Osteocyte (in vitro differentiated cells): Measurements from ENCODE around the gene WDR49. TPM values are rescaled to one million over a fixed set of nuclear protein-coding genes. Genes with fewer than 3 reads are reported as not detected.
A peak's percentile ranks its signal among the peaks of the same experiment; 100 is the strongest.

Experiments
- DNase-seq: peaks from one replicate; pipeline ENCODE4 v3.0.0; 2021; ENCODE audit warnings: mixed read lengths; ENCODE audit not compliant: unreplicated experiment; ENCODE audit errors: extremely low spot score
- H3K27ac Mint-ChIP-seq: one replicate; pipeline ENCODE4 v1.8.0; 2021; ENCODE audit warnings: mild to moderate bottlenecking, mixed read lengths; ENCODE audit not compliant: unreplicated experiment
- H3K27me3 Mint-ChIP-seq: one replicate; pipeline ENCODE4 v1.8.0; 2021; ENCODE audit warnings: mixed read lengths; ENCODE audit not compliant: unreplicated experiment
- H3K36me3 Mint-ChIP-seq: one replicate; pipeline ENCODE4 v1.8.0; 2021; ENCODE audit warnings: mixed read lengths; ENCODE audit not compliant: unreplicated experiment
- H3K4me1 Mint-ChIP-seq: one replicate; pipeline ENCODE4 v1.8.0; 2021; ENCODE audit warnings: mixed read lengths; ENCODE audit not compliant: unreplicated experiment
- H3K4me3 Mint-ChIP-seq: one replicate; pipeline ENCODE4 v1.8.0; 2021; ENCODE audit warnings: mild to moderate bottlenecking, moderate library complexity, mixed read lengths; ENCODE audit not compliant: unreplicated experiment
- H3K9me3 Mint-ChIP-seq: one replicate; pipeline ENCODE4 v1.8.0; 2021; ENCODE audit warnings: mixed read lengths; ENCODE audit not compliant: unreplicated experiment
- CTCF ChIP-seq: fragments of 200-600 bp; sonication (generic); IDR thresholded peaks from 2 replicates; pipeline ENCODE4 v1.5.0; 2021; ENCODE audit warnings: antibody characterized with exemption, mild to moderate bottlenecking, moderate library complexity
- total RNA-seq: library from RNA; stranded (reverse); gene quantifications from 2 replicates; pipeline ENCODE4 v1.2.1, GENCODE V29; 2021

The WDR49 gene
- total RNA-seq, 1 donor from 2014 or later: not detected

GRCh38 chr3:167507954-167508353 lies 145.8 kb downstream of the WDR49 start:
- no peak for DNase-seq
- H3K9me3 Mint-ChIP-seq: no peaks in the 10 kb centered on the region
- no peaks in the 10 kb centered on the region for H3K27me3 Mint-ChIP-seq
- H3K4me1 Mint-ChIP-seq: no peaks in the 10 kb centered on the region
- no peak for TF ChIP-seq CTCF
- no peak overlapping the region for H3K4me3 Mint-ChIP-seq
- no peaks in the 10 kb centered on the region for H3K36me3 Mint-ChIP-seq
- no peak overlapping the region for H3K27ac Mint-ChIP-seq

DNA sequence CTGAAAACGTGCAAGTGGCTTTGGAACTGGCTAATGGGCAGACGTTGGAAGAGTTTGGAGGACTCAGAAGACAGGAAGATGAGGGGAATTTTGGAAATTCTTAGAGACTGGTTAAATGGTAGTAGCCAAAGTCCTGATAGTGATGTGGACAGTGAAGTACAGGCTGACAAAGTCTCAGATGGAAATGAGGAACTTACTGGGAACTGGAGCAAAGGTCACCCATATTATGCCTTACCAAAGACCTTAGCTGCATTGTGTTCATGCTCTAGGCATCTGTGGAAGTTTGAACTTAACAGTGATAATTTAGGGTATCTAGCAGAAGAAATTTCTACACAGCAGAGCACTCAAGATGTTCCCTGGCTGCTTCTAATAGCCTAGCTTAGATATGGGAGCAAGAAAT lies 151.3 kb downstream of the WDR49 start:
- TF ChIP-seq CTCF: no peak
- no peak overlapping the region for H3K27ac Mint-ChIP-seq
- no peaks in the 10 kb centered on the region for H3K9me3 Mint-ChIP-seq
- no peak overlapping the region for H3K4me3 Mint-ChIP-seq
- no peaks in the 10 kb centered on the region for H3K27me3 Mint-ChIP-seq
- no peak for DNase-seq
- H3K4me1 Mint-ChIP-seq: no peaks in the 10 kb centered on the region
- H3K36me3 Mint-ChIP-seq: no peaks in the 10 kb centered on the region

DNA sequence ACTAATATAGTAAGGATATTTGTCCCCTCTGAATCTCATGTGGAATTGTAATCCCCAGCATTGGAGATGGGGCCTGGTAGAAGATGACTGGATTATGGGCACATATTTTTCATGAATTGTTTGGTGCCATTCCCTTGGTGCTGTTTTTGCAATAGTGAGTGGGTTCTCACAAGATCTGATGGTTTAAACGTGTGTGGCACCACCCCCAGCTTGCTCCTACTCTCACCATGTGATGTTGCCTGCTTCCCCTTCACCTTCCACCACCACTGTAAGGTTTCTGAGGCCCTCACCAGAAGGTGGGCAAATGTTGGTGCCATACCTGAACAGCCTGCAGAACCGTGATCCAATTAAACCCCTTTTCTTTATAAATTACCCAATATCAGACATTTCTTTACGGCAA lies 151.8 kb downstream of the WDR49 start:
- no peaks in the 10 kb centered on the region for H3K36me3 Mint-ChIP-seq
- H3K27me3 Mint-ChIP-seq: no peaks in the 10 kb centered on the region
- no peak for TF ChIP-seq CTCF
- H3K4me3 Mint-ChIP-seq: no peak overlapping the region
- no peaks in the 10 kb centered on the region for H3K4me1 Mint-ChIP-seq
- no peak overlapping the region for H3K27ac Mint-ChIP-seq
- H3K9me3 Mint-ChIP-seq: no peaks in the 10 kb centered on the region
- DNase-seq: no peak

DNA sequence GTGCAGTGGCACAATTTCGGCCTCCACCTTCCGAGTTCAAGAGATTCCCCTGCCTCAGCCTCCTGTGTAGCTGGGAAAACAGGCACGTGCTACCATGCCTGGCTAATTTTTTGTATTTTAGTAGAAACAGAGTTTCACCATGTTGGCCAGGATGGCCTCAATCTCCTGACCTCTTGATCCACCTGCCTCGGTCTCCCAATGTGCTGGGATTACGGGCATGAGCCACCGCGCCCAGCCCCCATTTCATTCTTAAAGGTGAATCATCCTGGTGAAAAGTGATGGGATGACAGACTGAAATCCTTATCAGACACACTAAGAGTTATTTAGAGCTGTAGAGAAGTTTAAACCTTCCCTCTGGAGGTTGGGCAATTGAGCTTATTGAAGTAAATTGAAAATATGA lies 155.8 kb downstream of the WDR49 start:
- H3K36me3 Mint-ChIP-seq: no peaks in the 10 kb centered on the region
- no peak overlapping the region for H3K27ac Mint-ChIP-seq
- DNase-seq: no peak
- H3K27me3 Mint-ChIP-seq: no peaks in the 10 kb centered on the region
- no peak for TF ChIP-seq CTCF
- H3K4me3 Mint-ChIP-seq: no peak overlapping the region
- H3K9me3 Mint-ChIP-seq: no peaks in the 10 kb centered on the region
- H3K4me1 Mint-ChIP-seq: no peaks in the 10 kb centered on the region

DNA sequence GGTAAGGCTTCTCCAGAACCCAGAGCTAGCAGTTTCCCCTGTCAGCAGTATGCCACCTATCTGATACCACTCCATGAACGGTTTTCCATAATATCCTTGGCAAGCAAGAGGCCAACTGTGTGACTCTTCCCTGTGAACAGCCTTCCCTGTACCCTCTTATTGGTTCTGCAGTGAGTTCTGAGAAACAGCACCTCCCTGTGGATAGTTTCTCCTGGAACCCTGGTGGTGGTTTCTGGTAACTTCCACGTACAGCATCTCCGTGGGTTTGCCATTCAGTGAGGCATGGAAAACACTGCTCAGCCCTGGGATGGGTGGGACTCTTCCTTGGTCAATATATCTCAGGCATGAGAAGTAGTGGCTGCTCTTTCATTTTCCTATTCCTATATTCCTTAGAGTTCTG lies 160.5 kb downstream of the WDR49 start:
- H3K27ac Mint-ChIP-seq: no peak overlapping the region
- H3K27me3 Mint-ChIP-seq: no peaks in the 10 kb centered on the region
- no peak for DNase-seq
- no peaks in the 10 kb centered on the region for H3K9me3 Mint-ChIP-seq
- peak; percentile 17 for TF ChIP-seq CTCF
- H3K4me1 Mint-ChIP-seq: no peaks in the 10 kb centered on the region
- no peaks in the 10 kb centered on the region for H3K36me3 Mint-ChIP-seq
- H3K4me3 Mint-ChIP-seq: no peak overlapping the region
